GM12891 (cell line): Measurements from ENCODE around the gene WDR45.

Experiments
- PAX5 ChIP-seq: IDR thresholded peaks from 2 replicates; pipeline ENCODE4 v1.6.1; 2011; ENCODE audit warnings: low read length, moderate library complexity, mild to moderate bottlenecking; ENCODE audit not compliant: insufficient read depth, severe bottlenecking
- POLR2A ChIP-seq: IDR thresholded peaks from 2 replicates; pipeline ENCODE4 v1.6.1; 2011; ENCODE audit warnings: low read depth, low read length, control low read depth
- POLR2AphosphoS5 ChIP-seq: IDR thresholded peaks from 2 replicates; pipeline ENCODE4 v1.6.1; 2011; ENCODE audit warnings: low read depth, low read length, control low read depth
- SPI1 ChIP-seq: IDR thresholded peaks from 2 replicates; pipeline ENCODE4 v1.6.1; 2011; ENCODE audit warnings: low read depth, low read length, control low read depth
- TAF1 ChIP-seq: IDR thresholded peaks from 2 replicates; pipeline ENCODE4 v1.6.1; 2011; ENCODE audit warnings: low read depth, low read length, control low read depth

DNA sequence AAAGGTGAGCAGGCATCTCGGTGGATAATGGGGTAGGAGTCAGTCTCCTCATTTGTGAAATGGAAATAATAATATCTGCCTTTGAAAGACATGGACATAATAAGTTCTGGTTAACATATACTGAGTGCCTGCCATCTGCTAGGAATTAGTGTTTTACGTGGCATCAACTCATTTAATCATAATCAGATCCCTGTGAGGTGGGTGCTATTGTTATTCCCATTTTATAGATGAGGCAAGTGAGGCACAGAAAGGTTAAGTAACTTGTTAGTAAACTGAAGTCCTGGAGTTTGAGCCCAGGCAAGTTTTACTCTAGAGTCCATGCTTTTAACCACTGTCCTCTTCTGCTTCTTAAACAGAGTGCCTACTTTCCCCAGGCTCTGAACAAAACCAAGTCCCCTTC is 13.4 kb downstream of the WDR45 start:
- TF ChIP-seq POLR2AphosphoS5 (no peak), TAF1 (no peak), POLR2A (no peak), SPI1 (no peak), PAX5 (no peak)
